Retinal pigment epithelial cell (primary cell): Measurements from ENCODE around the gene PDZD2.
"Not testable (repeated sequence)": the region's sequence is repeated elsewhere in the genome, so short reads cannot be mapped to it uniquely, and the experiment has no call there.

Experiments
- DNase-seq: peaks from one replicate; pipeline ENCODE4 v3.0.0-alpha.2; 2010; ENCODE audit warnings: low read depth
- H3K4me3 ChIP-seq: 2 replicates; pipeline ENCODE4 v1.5.1; 2011; ENCODE audit warnings: mild to moderate bottlenecking, low read length, control low read depth, moderate library complexity
- CTCF ChIP-seq: conservative IDR thresholded peaks from 2 replicates; pipeline ENCODE4 v1.5.1; 2011; ENCODE audit warnings: low read depth, low read length, control low read depth, inconsistent platforms

Gene PDZD2

GRCh38 chr5:31717561-31717960, 78.6 kb downstream of the PDZD2 start:
- DNase-seq, result no peak
- TF ChIP-seq CTCF, result no peak
- H3K4me3 ChIP-seq, result no peak overlapping the region

- H3K4me3 ChIP-seq, result no peak overlapping the region
- DNase-seq, result no peak
- TF ChIP-seq CTCF, result no peak
These were observed 81.1 kb downstream of the PDZD2 start for GRCh38 chr5:31720004-31720403.

- H3K4me3 ChIP-seq, result no peak overlapping the region
- TF ChIP-seq CTCF, result no peak
- no peak for DNase-seq
These were observed 81.9 kb downstream of the PDZD2 start for GRCh38 chr5:31720811-31721345.

- H3K4me3 ChIP-seq, result no peak overlapping the region
- DNase-seq, result no peak
- no peak for TF ChIP-seq CTCF
These were observed 83.2 kb downstream of the PDZD2 start for GRCh38 chr5:31722111-31722510.

GRCh38 chr5:31725996-31726395, 87.1 kb downstream of the PDZD2 start:
- TF ChIP-seq CTCF, result no peak
- DNase-seq, result no peak
- no peak overlapping the region for H3K4me3 ChIP-seq

- no peak overlapping the region for H3K4me3 ChIP-seq
- no peak for TF ChIP-seq CTCF
- no peak for DNase-seq
These were observed 88.0 kb downstream of the PDZD2 start for GRCh38 chr5:31726952-31727351.

- no peak for TF ChIP-seq CTCF
- no peak for DNase-seq
- no peak overlapping the region for H3K4me3 ChIP-seq
These were observed 89.1 kb downstream of the PDZD2 start for GRCh38 chr5:31728039-31728438.

GRCh38 chr5:31728806-31729205, 89.9 kb downstream of the PDZD2 start:
- DNase-seq, H3K4me3 ChIP-seq: not testable (repeated sequence)
